ENCODE data around the gene CDHR5.

The CDHR5 gene

DNA sequence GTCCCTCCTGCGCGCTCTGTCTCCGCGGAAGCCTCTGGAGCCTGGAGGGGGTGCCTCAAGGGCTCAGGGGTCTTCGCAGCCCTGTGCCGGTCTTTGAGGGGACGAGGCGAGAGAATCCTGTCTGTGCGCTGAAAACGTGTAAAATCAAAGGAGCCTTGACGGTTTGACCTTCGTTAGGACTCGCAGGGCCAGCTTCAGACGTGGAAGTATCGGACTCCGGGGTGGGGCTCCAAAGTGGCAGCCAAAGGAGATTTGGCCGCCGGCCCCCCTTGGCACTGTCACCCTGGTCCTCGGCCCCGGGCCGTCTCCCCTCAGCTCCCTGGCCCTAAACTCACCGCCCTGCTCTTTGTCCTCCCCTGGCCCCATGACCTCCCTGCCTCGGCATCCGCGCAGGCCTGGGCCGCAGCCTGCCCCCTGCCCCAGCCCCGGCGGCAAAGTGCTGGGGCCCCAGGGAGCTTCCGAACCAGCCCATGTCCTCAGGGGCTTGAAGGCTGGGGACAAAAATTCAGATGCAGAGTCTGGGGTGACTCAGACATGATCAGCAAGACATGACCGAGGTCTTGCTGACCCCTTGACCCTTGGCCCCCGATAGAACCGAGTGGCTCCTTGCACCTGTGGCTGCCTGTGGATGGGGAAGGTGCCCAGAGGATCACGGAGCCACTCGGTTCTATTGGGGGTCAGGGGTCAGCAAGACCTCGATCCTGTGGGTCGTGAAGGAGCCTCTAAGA, 55.4 kb downstream of the CDHR5 start:
- no peak for DNase-seq (ENCODE audit: low read depth in 2 of 3, low spot score in 1 of 3)

- peak; percentile 85 to 93 (median 88) for DNase-seq (ENCODE audit: low read depth in 2 of 3, low spot score in 1 of 3)
Measured at GRCh38 chr11:568306-569157, 56.2 kb downstream of the CDHR5 start.

- no peak for DNase-seq (ENCODE audit: low read depth in 2 of 3, low spot score in 1 of 3)
Measured at GRCh38 chr11:567629-568292, 57.0 kb downstream of the CDHR5 start.

- no peak for DNase-seq (ENCODE audit: low read depth in 2 of 3, low spot score in 1 of 3)
Measured at GRCh38 chr11:567011-567628, 57.6 kb downstream of the CDHR5 start.
